OCI-LY7 (cell line): ENCODE data around the gene UGT1A10.

Experiments
- EZH2phosphoT487 ChIP-seq: fragments of 200-600 bp; sonication (generic); IDR thresholded peaks from 2 replicates; pipeline ENCODE4 v1.6.1; 2018; ENCODE audit warnings: low read depth, borderline replicate concordance, mild to moderate bottlenecking, mixed run types, antibody characterized with exemption, low read length, moderate library complexity, mixed read lengths
- TF ChIP-seq, protein P1 (sequence below): fragments of 200-600 bp; sonication (generic); conservative IDR thresholded peaks from 2 replicates; pipeline ENCODE4 v1.5.1; 2014; ENCODE audit warnings: mild to moderate bottlenecking, antibody characterized with exemption, low read length, moderate library complexity, mixed read lengths

DNA sequence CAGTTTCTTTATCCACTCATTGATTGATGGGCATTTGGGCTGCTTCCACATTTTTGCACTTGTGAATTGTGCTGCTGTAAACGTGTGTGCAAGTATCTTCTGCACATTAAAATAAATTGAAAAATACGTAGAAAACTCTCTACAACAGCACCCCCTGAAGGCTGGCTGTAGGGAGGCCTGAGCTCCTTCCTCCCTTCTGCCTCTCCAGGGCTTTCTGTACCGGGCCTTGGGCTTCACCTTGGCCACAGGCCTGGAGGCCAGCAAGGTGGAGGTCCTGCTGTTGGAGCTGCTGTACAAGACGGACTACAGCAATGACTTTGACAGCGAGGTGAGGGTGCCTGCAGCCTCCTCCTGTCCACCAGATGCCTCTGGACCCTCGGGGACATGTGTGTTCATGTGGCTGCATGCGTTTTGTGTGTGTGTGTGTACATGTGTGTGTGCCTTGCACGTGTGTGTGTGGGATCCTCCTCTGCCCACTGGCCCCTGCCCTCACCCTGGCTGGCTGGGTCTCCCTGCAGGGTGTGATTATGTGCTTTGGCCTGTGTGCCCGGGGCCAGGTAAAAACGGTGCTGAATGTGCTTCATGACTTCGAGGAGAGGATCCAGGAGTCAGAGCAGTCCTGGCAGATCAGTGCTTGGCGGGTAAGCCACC, 171.1 kb downstream of the UGT1A10 start:
- TF ChIP-seq, protein P1, sequence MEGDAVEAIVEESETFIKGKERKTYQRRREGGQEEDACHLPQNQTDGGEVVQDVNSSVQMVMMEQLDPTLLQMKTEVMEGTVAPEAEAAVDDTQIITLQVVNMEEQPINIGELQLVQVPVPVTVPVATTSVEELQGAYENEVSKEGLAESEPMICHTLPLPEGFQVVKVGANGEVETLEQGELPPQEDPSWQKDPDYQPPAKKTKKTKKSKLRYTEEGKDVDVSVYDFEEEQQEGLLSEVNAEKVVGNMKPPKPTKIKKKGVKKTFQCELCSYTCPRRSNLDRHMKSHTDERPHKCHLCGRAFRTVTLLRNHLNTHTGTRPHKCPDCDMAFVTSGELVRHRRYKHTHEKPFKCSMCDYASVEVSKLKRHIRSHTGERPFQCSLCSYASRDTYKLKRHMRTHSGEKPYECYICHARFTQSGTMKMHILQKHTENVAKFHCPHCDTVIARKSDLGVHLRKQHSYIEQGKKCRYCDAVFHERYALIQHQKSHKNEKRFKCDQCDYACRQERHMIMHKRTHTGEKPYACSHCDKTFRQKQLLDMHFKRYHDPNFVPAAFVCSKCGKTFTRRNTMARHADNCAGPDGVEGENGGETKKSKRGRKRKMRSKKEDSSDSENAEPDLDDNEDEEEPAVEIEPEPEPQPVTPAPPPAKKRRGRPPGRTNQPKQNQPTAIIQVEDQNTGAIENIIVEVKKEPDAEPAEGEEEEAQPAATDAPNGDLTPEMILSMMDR: peak; percentile 46
- TF ChIP-seq EZH2phosphoT487: no peak
